ENCODE results near the gene PALLD. TPM values are rescaled to one million over a fixed set of nuclear protein-coding genes. Genes with fewer than 3 reads are reported as not detected.
"Not testable (repeated sequence)": the region's sequence is repeated elsewhere in the genome, so short reads cannot be mapped to it uniquely, and the experiment has no call there.

The PALLD gene
- total and polyA plus RNA-seq, 12 donors: 169 to 1,537 (median 667) TPM

DNA sequence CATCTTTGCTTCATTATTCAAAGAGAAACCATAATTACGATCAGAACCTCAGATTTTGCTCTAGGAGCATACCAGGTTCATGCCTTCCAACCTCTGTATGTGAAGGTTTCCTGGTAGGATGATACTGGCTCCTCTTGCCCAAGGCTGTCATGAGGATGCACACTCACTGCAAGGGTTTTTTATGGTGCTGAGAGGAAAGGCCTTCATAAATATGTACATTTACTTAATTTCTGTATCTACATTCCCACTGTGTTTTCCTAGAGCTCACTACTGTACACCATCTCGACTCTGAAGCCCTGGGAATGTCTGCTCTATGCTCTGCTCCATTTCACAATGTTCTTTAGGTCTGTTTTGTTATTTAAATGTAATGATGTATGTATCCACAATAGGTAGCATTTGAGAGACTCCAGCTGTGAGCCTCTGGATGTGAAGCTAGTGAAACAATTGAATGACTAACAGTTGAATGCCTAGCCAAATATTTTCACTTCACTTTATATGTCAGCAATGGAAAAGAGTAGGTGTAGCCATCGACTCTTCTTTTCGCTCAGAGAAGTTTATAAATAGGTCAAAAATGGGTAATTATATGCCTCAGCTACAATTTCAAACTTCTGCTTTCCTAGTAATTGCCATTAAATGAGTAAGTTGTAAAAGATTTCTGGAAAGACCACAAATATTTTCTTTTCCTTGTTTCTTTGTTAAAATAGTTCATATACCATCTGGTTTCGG lies 228.0 kb downstream of the PALLD start:
- H3K4me3 ChIP-seq: no peak overlapping the region
- H3K36me3 ChIP-seq: peaks cover 0 to 2% (median 0%) of the 10 kb centered on the region in 9 donors
- ATAC-seq (no peak), DNase-seq (no peak)
- TF ChIP-seq, protein P1, sequence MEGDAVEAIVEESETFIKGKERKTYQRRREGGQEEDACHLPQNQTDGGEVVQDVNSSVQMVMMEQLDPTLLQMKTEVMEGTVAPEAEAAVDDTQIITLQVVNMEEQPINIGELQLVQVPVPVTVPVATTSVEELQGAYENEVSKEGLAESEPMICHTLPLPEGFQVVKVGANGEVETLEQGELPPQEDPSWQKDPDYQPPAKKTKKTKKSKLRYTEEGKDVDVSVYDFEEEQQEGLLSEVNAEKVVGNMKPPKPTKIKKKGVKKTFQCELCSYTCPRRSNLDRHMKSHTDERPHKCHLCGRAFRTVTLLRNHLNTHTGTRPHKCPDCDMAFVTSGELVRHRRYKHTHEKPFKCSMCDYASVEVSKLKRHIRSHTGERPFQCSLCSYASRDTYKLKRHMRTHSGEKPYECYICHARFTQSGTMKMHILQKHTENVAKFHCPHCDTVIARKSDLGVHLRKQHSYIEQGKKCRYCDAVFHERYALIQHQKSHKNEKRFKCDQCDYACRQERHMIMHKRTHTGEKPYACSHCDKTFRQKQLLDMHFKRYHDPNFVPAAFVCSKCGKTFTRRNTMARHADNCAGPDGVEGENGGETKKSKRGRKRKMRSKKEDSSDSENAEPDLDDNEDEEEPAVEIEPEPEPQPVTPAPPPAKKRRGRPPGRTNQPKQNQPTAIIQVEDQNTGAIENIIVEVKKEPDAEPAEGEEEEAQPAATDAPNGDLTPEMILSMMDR (IDR thresholded peaks at IDR 0.05): no peak
- peaks cover 0 to 16% (median 2%) of the 10 kb centered on the region in 11 donors for H3K9me3 ChIP-seq
- H3K27ac ChIP-seq: no peak overlapping the region
- H3K4me1 ChIP-seq: peaks cover 0 to 40% (median 18%) of the 10 kb centered on the region in 9 donors
- intact Hi-C loops (cut with DNase I): no loop called here
- no peaks in the 10 kb centered on the region for H3K27me3 ChIP-seq
- WGBS, 2 donors: 90 to 92% methylated on average over 5 of the region's 5 CpGs

GRCh38 chr4:168725930-168726329 lies 229.1 kb downstream of the PALLD start:
- H3K36me3 ChIP-seq: no peaks in the 10 kb centered on the region
- H3K9me3 ChIP-seq: peaks cover 0 to 16% (median 2%) of the 10 kb centered on the region in 11 donors
- H3K27me3 ChIP-seq: no peaks in the 10 kb centered on the region
- peaks cover 0 to 41% (median 20%) of the 10 kb centered on the region in 9 donors for H3K4me1 ChIP-seq
- WGBS, 2 donors: 92 to 98% methylated on average over 1 of the region's 1 CpG
- ATAC-seq: no peak
- no peak overlapping the region for H3K4me3 ChIP-seq
- no peak for DNase-seq
- TF ChIP-seq, protein P1 (IDR thresholded peaks at IDR 0.05): no peak
- intact Hi-C loops (cut with DNase I): no loop called here
- H3K27ac ChIP-seq: no peak overlapping the region

- H3K27me3 ChIP-seq; DNase-seq; intact Hi-C loops (cut with DNase I); H3K36me3 ChIP-seq; ATAC-seq; H3K27ac ChIP-seq; H3K4me3 ChIP-seq: not testable (repeated sequence)
- H3K4me1 ChIP-seq: peaks cover 0 to 50% (median 24%) of the 10 kb centered on the region in 9 donors
- peaks cover 0 to 16% (median 2%) of the 10 kb centered on the region in 11 donors for H3K9me3 ChIP-seq
Measured at GRCh38 chr4:168727181-168727580, 230.3 kb downstream of the PALLD start.

DNA sequence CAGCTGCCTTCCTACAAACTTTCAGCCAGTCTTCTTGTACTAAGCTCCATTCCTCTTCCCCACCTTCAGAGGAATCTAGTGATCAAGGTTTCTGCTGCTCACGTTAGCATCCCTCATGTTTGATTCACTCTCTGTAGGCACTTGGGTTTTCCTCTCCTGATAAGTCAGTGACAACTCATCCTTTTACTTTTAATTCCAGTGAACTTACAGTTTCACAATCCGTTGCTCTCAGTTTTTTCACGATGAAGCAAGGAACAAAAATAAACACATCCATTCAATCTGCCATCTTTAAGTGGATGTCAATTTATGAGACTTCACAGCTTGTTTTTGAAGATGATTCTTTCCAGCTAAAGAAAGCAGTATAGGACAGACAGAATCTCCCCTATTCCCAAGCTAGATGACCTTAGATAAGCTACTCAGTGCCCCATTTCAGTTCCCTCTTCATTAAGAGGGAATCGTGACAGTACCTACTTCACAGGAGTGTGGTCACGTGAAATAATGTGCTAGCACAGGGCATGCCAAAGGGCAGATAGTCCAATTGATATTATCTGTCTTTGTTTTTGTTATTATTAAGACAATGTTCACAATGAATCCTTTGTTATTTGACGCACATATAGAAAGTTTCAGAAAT lies 234.3 kb downstream of the PALLD start:
- ATAC-seq: no peak
- 50 to 63% methylated on average over 6 of the region's 6 CpGs for WGBS, 2 donors

More for the DNA sequence above, 234.3 kb downstream of the PALLD start:
- Histone ChIP-seq H3K4me3 (no peak overlapping the region), H3K36me3 (no peaks in the 10 kb centered on the region), H3K27me3 (no peaks in the 10 kb centered on the region), H3K9me3 (peaks cover 0 to 16% (median 2%) of the 10 kb centered on the region in 11 donors), H3K27ac (no peak overlapping the region), H3K4me1 (peaks cover 0 to 53% (median 20%) of the 10 kb centered on the region in 9 donors)
- DNase-seq: no peak
- TF ChIP-seq, protein P1 (IDR thresholded peaks at IDR 0.05): no peak
- intact Hi-C loops (cut with DNase I): no loop called here
